ENCODE measurements around the gene NFAM1. TPM values are rescaled to one million over a fixed set of nuclear protein-coding genes. Genes with fewer than 3 reads are reported as not detected.

Gene NFAM1
- total RNA-seq, 2 donors from 2014 or later: 0.64 to 2.1 TPM

DNA sequence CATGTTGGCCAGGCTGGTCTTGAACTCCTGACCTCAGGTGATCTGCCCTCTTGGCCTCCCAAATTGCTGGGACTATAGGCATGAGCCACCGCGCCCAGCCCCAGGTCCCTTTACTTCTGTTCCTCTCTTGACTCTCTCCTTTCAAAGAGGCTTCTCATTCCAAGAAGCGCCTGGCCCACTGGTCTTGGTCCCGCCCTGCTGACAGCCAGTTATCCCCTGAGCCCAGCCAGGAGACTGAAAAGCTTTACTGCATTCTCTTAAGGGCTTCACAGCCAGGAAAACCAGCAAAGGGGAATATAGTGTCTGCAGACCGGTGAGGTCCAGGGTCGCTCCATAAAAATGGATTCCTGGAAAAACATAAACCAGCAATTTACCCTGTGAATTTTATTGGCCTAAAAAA is 68.3 kb downstream of the NFAM1 start:
- no peaks in the 10 kb centered on the region for H3K9me3 ChIP-seq
- intact Hi-C loops (cut with DNase I): no loop called here
- H3K27ac ChIP-seq: no peak overlapping the region
- DNase-seq: no peak
- H3K36me3 ChIP-seq: no peaks in the 10 kb centered on the region
- H3K4me3 ChIP-seq: no peak overlapping the region
- TF ChIP-seq, protein P1, sequence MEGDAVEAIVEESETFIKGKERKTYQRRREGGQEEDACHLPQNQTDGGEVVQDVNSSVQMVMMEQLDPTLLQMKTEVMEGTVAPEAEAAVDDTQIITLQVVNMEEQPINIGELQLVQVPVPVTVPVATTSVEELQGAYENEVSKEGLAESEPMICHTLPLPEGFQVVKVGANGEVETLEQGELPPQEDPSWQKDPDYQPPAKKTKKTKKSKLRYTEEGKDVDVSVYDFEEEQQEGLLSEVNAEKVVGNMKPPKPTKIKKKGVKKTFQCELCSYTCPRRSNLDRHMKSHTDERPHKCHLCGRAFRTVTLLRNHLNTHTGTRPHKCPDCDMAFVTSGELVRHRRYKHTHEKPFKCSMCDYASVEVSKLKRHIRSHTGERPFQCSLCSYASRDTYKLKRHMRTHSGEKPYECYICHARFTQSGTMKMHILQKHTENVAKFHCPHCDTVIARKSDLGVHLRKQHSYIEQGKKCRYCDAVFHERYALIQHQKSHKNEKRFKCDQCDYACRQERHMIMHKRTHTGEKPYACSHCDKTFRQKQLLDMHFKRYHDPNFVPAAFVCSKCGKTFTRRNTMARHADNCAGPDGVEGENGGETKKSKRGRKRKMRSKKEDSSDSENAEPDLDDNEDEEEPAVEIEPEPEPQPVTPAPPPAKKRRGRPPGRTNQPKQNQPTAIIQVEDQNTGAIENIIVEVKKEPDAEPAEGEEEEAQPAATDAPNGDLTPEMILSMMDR (IDR thresholded peaks at IDR 0.05): no peak
- no peaks in the 10 kb centered on the region for H3K4me1 ChIP-seq
- H3K27me3 ChIP-seq: no peaks in the 10 kb centered on the region
- H3K9ac ChIP-seq (ENCODE audit: low read depth in 2 of 2, low read length in 2 of 2): no peak overlapping the region

DNA sequence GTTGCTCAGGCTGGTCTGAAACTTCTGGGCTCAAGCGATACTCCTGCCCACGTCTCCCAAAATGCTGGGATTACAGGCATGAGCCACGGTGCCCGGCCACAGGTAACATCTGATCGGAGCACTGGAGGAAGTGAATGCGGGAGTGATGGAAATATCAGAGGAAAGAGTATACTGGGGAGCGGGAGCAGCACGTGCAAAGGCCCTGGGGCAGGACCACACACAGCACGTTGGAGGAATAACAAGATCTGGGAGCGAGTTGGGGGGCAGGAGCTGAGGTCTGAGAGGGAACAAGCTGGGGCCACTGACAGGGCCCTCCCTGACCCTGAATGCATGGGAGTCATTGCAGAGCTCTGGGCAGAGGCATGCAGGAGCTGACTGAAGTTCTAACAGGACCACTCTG is 70.7 kb downstream of the NFAM1 start:
- intact Hi-C loops (cut with DNase I): no loop called here
- no peaks in the 10 kb centered on the region for H3K4me1 ChIP-seq

DNA sequence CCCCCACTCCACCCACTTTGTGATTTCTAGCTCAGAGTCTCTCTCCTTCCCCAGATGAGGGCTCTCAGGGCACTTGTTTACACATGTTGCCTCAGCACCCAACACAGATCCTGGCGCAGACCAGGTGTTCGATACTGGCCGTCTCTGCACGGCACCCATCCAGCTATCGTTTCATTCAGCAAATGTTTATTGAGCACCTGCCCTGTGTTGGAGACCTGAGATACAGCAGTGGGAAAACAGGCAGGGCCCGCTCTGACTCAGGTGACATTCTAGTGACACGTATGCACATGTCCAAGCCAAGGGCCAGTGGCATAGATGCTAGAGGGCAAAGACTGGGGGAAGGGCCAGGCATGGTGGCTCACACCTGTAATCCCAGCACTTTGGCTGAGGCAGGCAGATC is 71.9 kb downstream of the NFAM1 start:
- Histone ChIP-seq H3K4me1 (no peaks in the 10 kb centered on the region), H3K27me3 (no peaks in the 10 kb centered on the region), H3K27ac (no peak overlapping the region), H3K36me3 (no peaks in the 10 kb centered on the region), H3K9me3 (no peaks in the 10 kb centered on the region), H3K4me3 (no peak overlapping the region), H3K9ac (ENCODE audit: low read depth in 2 of 2, low read length in 2 of 2) (no peak overlapping the region)
- TF ChIP-seq, protein P1 (IDR thresholded peaks at IDR 0.05): no peak
- DNase-seq: no peak
- intact Hi-C loops (cut with DNase I): no loop called here

More for the DNA sequence above, 70.7 kb downstream of the NFAM1 start:
- no peak overlapping the region for H3K27ac ChIP-seq
- H3K9me3 ChIP-seq: no peaks in the 10 kb centered on the region
- H3K9ac ChIP-seq (ENCODE audit: low read depth in 2 of 2, low read length in 2 of 2): no peak overlapping the region
- no peaks in the 10 kb centered on the region for H3K36me3 ChIP-seq
- TF ChIP-seq, protein P1 (IDR thresholded peaks at IDR 0.05): no peak
- H3K4me3 ChIP-seq: no peak overlapping the region
- no peaks in the 10 kb centered on the region for H3K27me3 ChIP-seq
- DNase-seq: no peak

DNA sequence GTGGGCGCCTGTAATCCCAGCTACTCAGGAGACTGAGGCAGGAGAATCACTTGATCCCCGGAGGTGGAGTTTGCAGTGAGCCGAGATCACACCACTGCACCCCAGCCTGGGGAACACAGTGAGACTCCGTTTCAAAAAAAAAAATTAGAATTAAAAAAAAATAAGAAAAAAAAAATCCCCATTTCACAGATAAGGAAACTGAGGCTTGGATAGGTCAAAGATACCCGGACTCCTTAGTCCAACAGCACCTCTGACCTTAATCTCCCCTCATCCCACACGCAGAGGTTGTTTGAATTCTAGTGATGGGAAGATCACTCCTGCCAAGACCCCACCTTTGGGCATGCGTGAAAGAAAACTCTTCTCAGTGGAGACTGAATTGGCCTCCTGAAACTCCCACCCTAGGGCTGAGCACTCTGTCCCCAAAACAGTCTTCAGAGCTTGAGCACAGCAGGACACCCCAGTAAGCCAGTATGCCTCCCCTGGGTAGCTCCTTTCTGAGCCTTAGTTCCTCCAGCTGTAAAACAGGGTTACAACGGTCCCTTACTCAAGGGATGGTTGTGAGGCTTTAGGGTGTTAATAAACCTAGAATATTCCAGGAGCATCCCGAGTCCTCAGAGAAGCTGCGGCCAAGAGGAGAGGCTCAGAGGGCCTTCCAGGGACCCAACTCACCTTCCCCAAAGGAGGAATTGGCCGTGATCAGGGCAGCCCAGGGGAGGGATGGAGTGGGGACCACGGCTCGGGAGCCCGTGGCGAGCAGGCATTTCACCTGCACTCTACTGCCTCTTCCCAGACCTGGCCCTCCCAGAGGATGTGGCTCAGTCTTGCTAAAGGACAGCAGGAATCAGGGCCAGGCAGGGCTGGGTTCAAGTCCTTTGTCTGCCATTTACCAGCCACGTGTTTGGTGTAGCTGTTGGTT is 73.3 kb downstream of the NFAM1 start:
- Histone ChIP-seq H3K27ac (no peak overlapping the region), H3K36me3 (no peaks in the 10 kb centered on the region), H3K4me1 (no peaks in the 10 kb centered on the region), H3K9me3 (no peaks in the 10 kb centered on the region), H3K27me3 (no peaks in the 10 kb centered on the region), H3K9ac (ENCODE audit: low read depth in 2 of 2, low read length in 2 of 2) (no peak overlapping the region), H3K4me3 (no peak overlapping the region)
- intact Hi-C loops (cut with DNase I): no loop called here
- DNase-seq: no peak
- TF ChIP-seq, protein P1 (IDR thresholded peaks at IDR 0.05): no peak

DNA sequence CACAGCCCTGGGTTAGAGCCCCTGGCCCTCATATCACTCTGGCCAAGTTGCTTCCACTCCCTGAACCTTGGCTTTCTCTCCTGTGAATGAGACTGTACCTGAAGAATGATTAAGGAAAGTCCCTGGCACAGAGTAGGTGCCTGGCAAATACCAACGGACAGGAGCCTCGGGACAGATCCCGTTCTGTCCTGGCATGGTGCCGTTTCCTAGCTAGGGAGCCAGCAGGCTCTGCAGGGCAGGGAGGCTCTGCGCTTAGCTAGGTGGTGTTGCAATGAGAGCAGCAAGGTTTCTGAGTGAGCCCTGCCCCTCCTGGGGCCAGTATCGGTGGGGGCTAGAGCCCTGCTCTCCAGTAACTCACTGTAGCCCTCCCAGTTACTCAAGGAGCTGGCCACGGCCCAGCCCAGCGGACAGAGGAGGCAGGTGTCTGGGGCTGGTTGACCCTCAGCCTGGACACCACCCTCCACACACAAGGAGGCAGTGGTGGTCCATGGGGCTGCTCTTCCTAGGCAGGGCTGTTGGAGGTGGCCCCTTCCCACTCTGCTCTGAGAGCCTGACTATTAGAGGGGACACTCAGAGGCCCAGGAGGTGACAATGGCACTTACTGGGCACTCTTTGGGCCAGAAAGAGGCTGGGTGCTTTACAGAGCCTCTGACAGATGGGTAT is 74.4 kb downstream of the NFAM1 start:
- Histone ChIP-seq H3K9me3 (no peaks in the 10 kb centered on the region), H3K36me3 (no peaks in the 10 kb centered on the region), H3K4me1 (no peaks in the 10 kb centered on the region), H3K27ac (no peak overlapping the region), H3K9ac (ENCODE audit: low read depth in 2 of 2, low read length in 2 of 2) (no peak overlapping the region), H3K4me3 (no peak overlapping the region), H3K27me3 (no peaks in the 10 kb centered on the region)
- DNase-seq: no peak
- intact Hi-C loops (cut with DNase I): no loop called here
- TF ChIP-seq, protein P1 (IDR thresholded peaks at IDR 0.05): no peak

Data from colonic mucosa (tissue), 4 donors.